ENCODE results near the gene PSMB7. TPM values are rescaled to one million over a fixed set of nuclear protein-coding genes. Genes with fewer than 3 reads are reported as not detected.
A peak's percentile ranks its signal among the peaks of the same experiment; 100 is the strongest.

The PSMB7 gene
- total and polyA plus RNA-seq, 2 of the 13 experiments (the other 11 are each of a cell fraction or from before 2014, with no cell fraction given), result 259 to 291 TPM

DNA sequence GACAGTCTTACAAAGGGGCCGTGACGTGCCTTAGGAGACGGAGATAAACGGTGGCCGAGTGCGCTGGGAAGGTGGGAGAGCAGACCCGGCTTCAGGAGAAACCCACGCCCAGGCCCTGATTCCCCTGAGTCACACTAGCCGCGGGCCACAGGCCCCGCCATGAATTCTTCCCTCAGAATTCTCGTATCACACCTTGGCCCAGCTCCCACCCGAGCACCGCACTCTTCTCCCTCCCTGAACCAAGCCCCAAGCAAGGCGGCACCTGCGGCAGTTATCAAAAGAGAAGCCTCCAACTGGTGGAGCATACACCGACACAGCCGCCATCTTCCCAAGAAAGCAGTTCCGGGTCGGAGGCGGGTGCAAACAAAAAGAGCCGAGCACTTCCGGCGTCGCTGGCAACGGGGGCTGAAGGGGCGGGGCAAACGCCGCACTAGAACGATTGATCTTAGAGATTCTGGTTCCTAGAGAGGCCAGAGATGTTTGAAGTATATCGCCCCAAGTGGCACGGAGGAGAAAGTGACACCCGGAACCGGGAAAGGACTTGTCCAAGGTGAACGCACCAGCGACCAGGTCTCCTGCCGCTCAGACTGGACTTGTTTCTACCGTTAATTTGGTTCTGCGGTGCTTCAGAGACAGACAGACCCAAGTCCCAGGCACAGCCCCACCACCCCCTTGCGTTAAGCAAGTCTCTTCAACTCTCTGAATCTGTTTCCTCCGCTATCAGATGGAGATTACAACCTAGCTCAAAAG, at the start of gene PSMB7 (continued):
- TF ChIP-seq ZFX (CRISPR knock-in tag; IDR thresholded peaks at IDR 0.05; ENCODE audit: low read depth) (peak; percentile 97), JARID2 (CRISPR knock-in tag; IDR thresholded peaks at IDR 0.05; ENCODE audit: insufficient replicate concordance) (no peak), ZNF614 (CRISPR knock-in tag; IDR thresholded peaks at IDR 0.05; ENCODE audit: borderline replicate concordance) (peak; percentile 55; the same call in 1 of the 2 replicates), NCOA2 (CRISPR knock-in tag; IDR thresholded peaks at IDR 0.05) (0 out of 2 replicates have a peak, but pooled peaks have one; percentile 17), KMT2A (CRISPR knock-in tag; IDR thresholded peaks at IDR 0.05) (no peak; the same call in 1 of the 2 replicates), HHEX (CRISPR knock-in tag; IDR thresholded peaks at IDR 0.05) (no peak), YEATS2 (CRISPR knock-in tag; IDR thresholded peaks at IDR 0.05; ENCODE audit: borderline replicate concordance) (peak; percentile 91; the same call in 1 of the 2 replicates), HDAC1 (CRISPR knock-in tag; IDR thresholded peaks at IDR 0.05) (peak; percentile 97), MIER2 (CRISPR knock-in tag; IDR thresholded peaks at IDR 0.05) (0 out of 2 replicates have a peak, but pooled peaks have one; percentile 16), ZNF431 (CRISPR knock-in tag; IDR thresholded peaks at IDR 0.05; ENCODE audit: borderline replicate concordance, low read depth) (no peak), ZNF772 (CRISPR knock-in tag; IDR thresholded peaks at IDR 0.05) (peak; percentile 95), SP1 (IDR thresholded peaks at IDR 0.05) (no peak), SP1 (CRISPR knock-in tag; IDR thresholded peaks at IDR 0.05) (peak; percentile 80), NR3C1 (CRISPR knock-in tag; IDR thresholded peaks at IDR 0.05) (no peak), SNAI1 (CRISPR knock-in tag; IDR thresholded peaks at IDR 0.05; ENCODE audit: borderline replicate concordance) (peak; percentile 68; the same call in 1 of the 2 replicates), KAT8 (CRISPR knock-in tag; IDR thresholded peaks at IDR 0.05) (peak; percentile 99), ZNF510 (CRISPR knock-in tag; IDR thresholded peaks at IDR 0.05; ENCODE audit: low read depth) (no peak), RFX3 (CRISPR knock-in tag; IDR thresholded peaks at IDR 0.05) (peak; percentile 80), GATAD1 (CRISPR knock-in tag; IDR thresholded peaks at IDR 0.05) (peak; percentile 99), ZC3H13 (CRISPR knock-in tag; IDR thresholded peaks at IDR 0.05) (0 out of 2 replicates have a peak, but pooled peaks have one; percentile 56), SOX6 (IDR thresholded peaks at IDR 0.05) (no peak), SOX6 (CRISPR knock-in tag; IDR thresholded peaks at IDR 0.05) (peak; percentile 74), ZNF747 (CRISPR knock-in tag; IDR thresholded peaks at IDR 0.05; ENCODE audit: borderline replicate concordance) (peak; percentile 64; the same call in 1 of the 2 replicates), GZF1 (CRISPR knock-in tag; IDR thresholded peaks at IDR 0.05) (no peak), ZNF737 (CRISPR knock-in tag; IDR thresholded peaks at IDR 0.05; ENCODE audit: borderline replicate concordance) (no peak), SP2 (CRISPR knock-in tag; IDR thresholded peaks at IDR 0.05) (peak; percentile 86), MAFF (IDR thresholded peaks at IDR 0.05; ENCODE audit: low read depth, low read length) (no peak)
- TF ChIP-seq, protein P1, sequence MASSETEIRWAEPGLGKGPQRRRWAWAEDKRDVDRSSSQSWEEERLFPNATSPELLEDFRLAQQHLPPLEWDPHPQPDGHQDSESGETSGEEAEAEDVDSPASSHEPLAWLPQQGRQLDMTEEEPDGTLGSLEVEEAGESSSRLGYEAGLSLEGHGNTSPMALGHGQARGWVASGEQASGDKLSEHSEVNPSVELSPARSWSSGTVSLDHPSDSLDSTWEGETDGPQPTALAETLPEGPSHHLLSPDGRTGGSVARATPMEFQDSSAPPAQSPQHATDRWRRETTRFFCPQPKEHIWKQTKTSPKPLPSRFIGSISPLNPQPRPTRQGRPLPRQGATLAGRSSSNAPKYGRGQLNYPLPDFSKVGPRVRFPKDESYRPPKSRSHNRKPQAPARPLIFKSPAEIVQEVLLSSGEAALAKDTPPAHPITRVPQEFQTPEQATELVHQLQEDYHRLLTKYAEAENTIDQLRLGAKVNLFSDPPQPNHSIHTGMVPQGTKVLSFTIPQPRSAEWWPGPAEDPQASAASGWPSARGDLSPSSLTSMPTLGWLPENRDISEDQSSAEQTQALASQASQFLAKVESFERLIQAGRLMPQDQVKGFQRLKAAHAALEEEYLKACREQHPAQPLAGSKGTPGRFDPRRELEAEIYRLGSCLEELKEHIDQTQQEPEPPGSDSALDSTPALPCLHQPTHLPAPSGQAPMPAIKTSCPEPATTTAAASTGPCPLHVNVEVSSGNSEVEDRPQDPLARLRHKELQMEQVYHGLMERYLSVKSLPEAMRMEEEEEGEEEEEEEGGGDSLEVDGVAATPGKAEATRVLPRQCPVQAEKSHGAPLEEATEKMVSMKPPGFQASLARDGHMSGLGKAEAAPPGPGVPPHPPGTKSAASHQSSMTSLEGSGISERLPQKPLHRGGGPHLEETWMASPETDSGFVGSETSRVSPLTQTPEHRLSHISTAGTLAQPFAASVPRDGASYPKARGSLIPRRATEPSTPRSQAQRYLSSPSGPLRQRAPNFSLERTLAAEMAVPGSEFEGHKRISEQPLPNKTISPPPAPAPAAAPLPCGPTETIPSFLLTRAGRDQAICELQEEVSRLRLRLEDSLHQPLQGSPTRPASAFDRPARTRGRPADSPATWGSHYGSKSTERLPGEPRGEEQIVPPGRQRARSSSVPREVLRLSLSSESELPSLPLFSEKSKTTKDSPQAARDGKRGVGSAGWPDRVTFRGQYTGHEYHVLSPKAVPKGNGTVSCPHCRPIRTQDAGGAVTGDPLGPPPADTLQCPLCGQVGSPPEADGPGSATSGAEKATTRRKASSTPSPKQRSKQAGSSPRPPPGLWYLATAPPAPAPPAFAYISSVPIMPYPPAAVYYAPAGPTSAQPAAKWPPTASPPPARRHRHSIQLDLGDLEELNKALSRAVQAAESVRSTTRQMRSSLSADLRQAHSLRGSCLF (CRISPR knock-in tag; IDR thresholded peaks at IDR 0.05; ENCODE audit: borderline replicate concordance), result no peak
